Body of pancreas (tissue), 4 donors: ENCODE measurements around the gene EPC2. TPM values are rescaled to one million over a fixed set of nuclear protein-coding genes. Genes with fewer than 3 reads are reported as not detected.

Experiments
- ATAC-seq: fragments of 150-250 bp; one replicate; pipeline ENCODE4 v1.9.1; 2016
- DNase-seq, 4 donors: peaks; one replicate each; pipeline ENCODE4 v3.0.0-alpha.2; 2019
- H3K27ac ChIP-seq, 4 donors: fragments of 200-600 bp; sonication (generic); 1 replicate in 3 of 4; 2 replicates in 1 of 4; pipeline versions ENCODE4 v1.5.1 to v1.6.1; 2016 to 2019; ENCODE audit warnings: mild to moderate bottlenecking in 1 of 4, mixed read lengths in 1 of 4, moderate library complexity in 1 of 4
- H3K27me3 ChIP-seq, 2 donors: fragments of 200-600 bp; sonication (generic); one replicate each; pipeline ENCODE4 v1.6.0; 2016; ENCODE audit warnings: mild to moderate bottlenecking in 1 of 2
- H3K36me3 ChIP-seq, 2 donors: fragments of 200-600 bp; sonication (generic); replicated peaks in 1 of 2; 2 replicates each; pipeline ENCODE4 v1.5.1; 2016; ENCODE audit warnings: low read depth in 2 of 2; ENCODE audit not compliant: insufficient read depth in 1 of 2
- H3K4me1 ChIP-seq: fragments of 200-600 bp; sonication (generic); one replicate; pipeline ENCODE4 v1.6.0; 2016
- H3K4me3 ChIP-seq, 2 donors: fragments of 200-600 bp; sonication (generic); 1 replicate in 1 of 2; 2 replicates in 1 of 2; pipeline ENCODE4 v1.5.1; 2016 to 2019
- H3K9me3 ChIP-seq, 3 donors: fragments of 200-600 bp; sonication (generic); 1 replicate in 2 of 3; 2 replicates in 1 of 3; pipeline ENCODE4 v1.5.1; 2016
- CTCF ChIP-seq, 7 experiments: fragments of 450-650 bp in 4 of 7; fragments of 200-600 bp in 3 of 7; sonication (generic) in 3 of 7; IDR thresholded peaks; one replicate each; pipeline ENCODE4 v1.5.1; 2016 to 2019; ENCODE audit warnings: antibody characterized with exemption in 7 of 7
- POLR2A ChIP-seq, 3 donors: fragments of 450-650 bp; IDR thresholded peaks; one replicate each; pipeline ENCODE4 v1.6.1; 2016; ENCODE audit warnings: antibody characterized with exemption in 3 of 3, mild to moderate bottlenecking in 2 of 3
- WGBS, 2 donors: methylation state at CpG; one replicate each; pipeline ENCODE4 v1.1.5; 2017; 5-methylcytosine and 5-hydroxymethylcytosine counted together
- intact Hi-C: fragments of 100-400 bp; cut with DNase I; formaldehyde crosslinking; loops from one replicate; pipeline ENCODE4 v1.15.1; 2023
- total RNA-seq, 2 donors: library from RNA; depleted of rRNA; stranded (reverse); fragments of >200 nt; gene quantifications; one replicate each; pipeline ENCODE4 v1.1.0, GENCODE V29; 2016

EPC2 gene
- 10 to 100 TPM; 19.2 to 21.1 TPM for total RNA-seq

- Histone ChIP-seq H3K27me3 (no peaks in the 10 kb centered on the region), H3K36me3 (no peaks in the 10 kb centered on the region), H3K4me1 (peaks cover 17% of the 10 kb centered on the region), H3K4me3 (peak within 1 kb of the TSS; percentile 95 to 98), H3K27ac (peak within 1 kb of the TSS; percentile 98 to 100 (median 99)), H3K9me3 (no peaks in the 10 kb centered on the region)
- intact Hi-C loops, result no loop called here
- DNase-seq (peak; percentile 84 to 91 (median 90)), ATAC-seq (peak; percentile 84)
- 1 to 2% methylated on average over 23 to 74 of the region's 94 CpGs for WGBS, 2 donors
- TF ChIP-seq CTCF (IDR thresholded peaks at IDR 0.05) (peak in 1 of 7 experiments; percentile 4), POLR2A (IDR thresholded peaks at IDR 0.05) (peak in 2 of 3 donors; percentile 75 to 78)
These were observed at the start of gene EPC2 for GRCh38 chr2:148643998-148644882. Gene EPC2, plus strand, starts transcription at chr2:148644751. Its CDS starts 267 bp downstream, at chr2:148645018.

GRCh38 chr2:148596018-148596417 lies 48.5 kb upstream of the EPC2 start:
- 73 to 85% methylated on average over 4 of the region's 4 CpGs for WGBS, 2 donors
- DNase-seq (no peak), ATAC-seq (no peak)
- no peak overlapping the region for H3K27ac ChIP-seq
- H3K36me3 ChIP-seq, result no peaks in the 10 kb centered on the region
- no peaks in the 10 kb centered on the region for H3K4me1 ChIP-seq
- H3K9me3 ChIP-seq, result no peaks in the 10 kb centered on the region
- H3K27me3 ChIP-seq, result no peaks in the 10 kb centered on the region
- no peak overlapping the region for H3K4me3 ChIP-seq
- intact Hi-C loops, result no loop called here
- no peak for TF ChIP-seq CTCF (IDR thresholded peaks at IDR 0.05)
- no peak for TF ChIP-seq POLR2A (IDR thresholded peaks at IDR 0.05)

- H3K36me3 ChIP-seq, result no peaks in the 10 kb centered on the region
- TF ChIP-seq POLR2A (IDR thresholded peaks at IDR 0.05) (no peak), CTCF (IDR thresholded peaks at IDR 0.05) (no peak)
- no peak for DNase-seq
- no peak overlapping the region for H3K4me3 ChIP-seq
- intact Hi-C loops, result no loop called here
- no peak overlapping the region for H3K27ac ChIP-seq
- WGBS, 2 donors, result 52% methylated on average over 4 of the region's 4 CpGs
- ATAC-seq, result no peak
- H3K27me3 ChIP-seq, result no peaks in the 10 kb centered on the region
- no peaks in the 10 kb centered on the region for H3K9me3 ChIP-seq
- no peaks in the 10 kb centered on the region for H3K4me1 ChIP-seq
These were observed 45.2 kb upstream of the EPC2 start for GRCh38 chr2:148599109-148599991.

- no peak for ATAC-seq
- WGBS, 2 donors, result 72 to 79% methylated on average over 10 of the region's 10 CpGs
- Histone ChIP-seq H3K4me3 (no peak overlapping the region), H3K4me1 (no peaks in the 10 kb centered on the region), H3K36me3 (no peaks in the 10 kb centered on the region), H3K27me3 (no peaks in the 10 kb centered on the region), H3K9me3 (no peaks in the 10 kb centered on the region), H3K27ac (no peak overlapping the region)
- intact Hi-C loops, result no loop called here
- no peak for DNase-seq
- TF ChIP-seq POLR2A (IDR thresholded peaks at IDR 0.05) (no peak), CTCF (IDR thresholded peaks at IDR 0.05) (no peak)
These were observed 41.5 kb upstream of the EPC2 start for GRCh38 chr2:148602885-148603561.
